HTERT RPE-1 (cell line): ENCODE data around the gene ANO4.

Source experiments
- in situ Hi-C: fragments of 300-500 bp; cut with MboI; formaldehyde crosslinking; loops from 4 replicates; pipeline ENCODE4 v1.14.3; 2020; ENCODE audit warnings: low sequenced_read_pairs

ANO4 gene

DNA sequence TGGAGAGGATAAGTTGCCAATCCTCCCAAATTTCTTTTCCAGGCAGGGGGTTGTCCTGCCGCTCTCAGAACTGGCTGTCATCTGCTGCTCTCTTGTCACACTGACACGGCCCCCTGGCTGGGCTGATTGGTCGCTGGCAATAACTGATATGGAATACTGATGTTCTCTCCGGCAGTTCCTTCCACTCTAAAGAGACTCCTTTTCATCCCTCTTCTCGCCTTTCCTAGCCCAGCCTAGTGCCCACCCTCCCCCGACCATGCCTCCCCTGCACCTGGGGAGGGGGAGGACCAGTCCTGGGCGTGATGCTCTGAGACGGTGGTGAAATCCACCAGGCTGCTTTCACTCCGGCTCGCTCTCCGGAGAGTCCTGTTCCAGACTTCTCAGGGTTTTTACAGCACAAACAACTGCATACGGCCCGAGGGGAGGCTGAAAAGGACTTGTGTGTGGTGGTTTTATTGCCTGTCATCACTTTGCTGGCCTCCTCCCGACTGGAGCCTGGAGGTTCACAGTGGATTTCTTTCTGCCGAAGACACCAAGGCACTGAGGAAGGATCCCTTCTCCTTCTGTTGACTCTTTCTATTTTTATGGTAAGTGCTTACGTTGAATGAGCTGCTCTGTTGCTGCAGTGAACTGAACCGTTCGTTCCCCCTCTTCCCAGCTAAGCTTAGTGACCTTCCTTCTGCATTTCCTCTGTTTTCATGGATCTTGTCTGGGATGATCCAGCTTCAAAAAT is at the start of gene ANO4:
Gene ANO4 (plus strand): TSS at position 336 of the 733 bp plus-strand sequence. CDS start 107,010 bp downstream, outside the sequence.
- in situ Hi-C loops = no loop called here

DNA sequence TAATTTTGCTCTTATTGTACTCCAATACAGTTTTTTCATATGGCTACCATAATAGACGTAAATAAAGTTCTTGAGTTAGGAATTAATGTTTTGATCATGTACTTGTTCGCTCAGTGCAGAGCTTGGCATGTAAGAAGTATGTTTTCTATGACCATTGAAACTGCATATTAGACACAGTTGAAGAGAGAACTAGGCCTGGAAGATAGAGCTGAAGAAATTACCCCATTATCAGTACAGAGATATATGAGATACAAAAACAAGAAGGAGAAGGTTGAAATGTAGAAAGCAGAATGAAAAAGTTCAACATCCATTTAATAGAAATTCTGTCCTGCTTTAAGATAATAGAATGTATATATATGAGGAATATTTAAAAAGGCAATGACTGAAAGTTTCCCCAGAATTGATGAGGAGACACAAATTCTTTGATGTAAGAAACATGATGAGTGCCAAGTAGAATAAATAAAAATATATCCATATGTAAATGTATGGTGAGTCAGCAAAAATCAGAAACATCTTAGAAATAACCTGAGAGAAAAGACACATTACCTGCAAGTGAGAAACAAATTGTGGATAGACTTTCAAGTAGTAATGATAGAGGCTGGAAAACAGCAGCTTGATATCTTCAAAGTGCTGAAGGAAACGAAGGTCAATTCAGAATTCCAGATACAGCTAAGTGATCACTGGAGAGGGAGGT is 49.1 kb upstream of the ANO4 start:
- in situ Hi-C loops = no loop called here

DNA sequence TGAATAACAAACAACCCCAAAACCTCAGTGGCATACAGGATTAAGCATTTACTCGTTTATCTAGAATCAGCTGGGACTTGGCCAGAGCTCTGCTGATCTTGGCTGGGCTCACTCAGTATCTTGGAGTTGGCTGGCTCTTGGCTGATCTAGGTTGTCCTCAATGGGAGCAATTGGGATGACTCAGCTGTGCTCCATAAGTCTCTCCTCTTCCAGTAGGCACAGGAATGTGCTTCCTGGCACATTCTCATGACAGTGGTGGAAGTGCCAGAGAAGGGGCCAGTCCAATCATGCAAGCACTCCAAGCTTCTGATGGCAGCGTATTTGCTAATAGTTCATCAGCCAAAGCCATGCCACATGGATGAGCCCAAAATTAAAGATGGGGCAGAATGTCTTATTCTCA is 41.7 kb upstream of the ANO4 start:
- in situ Hi-C loops = no loop called here

DNA sequence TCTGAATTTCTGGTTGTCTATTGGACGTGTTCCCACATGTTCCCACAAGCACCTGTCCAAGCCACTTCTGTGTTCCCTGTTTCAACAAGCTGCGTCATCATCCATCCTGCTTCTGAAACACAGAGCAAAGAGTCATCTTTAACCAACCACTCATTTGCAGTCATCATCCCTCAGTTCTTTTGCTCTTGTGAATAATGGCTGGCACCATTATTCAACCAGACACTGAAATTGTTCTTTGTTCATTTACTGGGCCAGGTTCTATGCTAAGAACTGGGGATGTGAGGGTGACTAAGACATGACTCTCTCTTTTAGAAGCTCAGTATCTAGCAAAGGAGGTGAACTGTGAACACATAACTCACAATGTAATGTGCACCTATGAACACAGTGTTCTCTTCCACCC is 40.7 kb upstream of the ANO4 start:
- in situ Hi-C loops = no loop called here

DNA sequence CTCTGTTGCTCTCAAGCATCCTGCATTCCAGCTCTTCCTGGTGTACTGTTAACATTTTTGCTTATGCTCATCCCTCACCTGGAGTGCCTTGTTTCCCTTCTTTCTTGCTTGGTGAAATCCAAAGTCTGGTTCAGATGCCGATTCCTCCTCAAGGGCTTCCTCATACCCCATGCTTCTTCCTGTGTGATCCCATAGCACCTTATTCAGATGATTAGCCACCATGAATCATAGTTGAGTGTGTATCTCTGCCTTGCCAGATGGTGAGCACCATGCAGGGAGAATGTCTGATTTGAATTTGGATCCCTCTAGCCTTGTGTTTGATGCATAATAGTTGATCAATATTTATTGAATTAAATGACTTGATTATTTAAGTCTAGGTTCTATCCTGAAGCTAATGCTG is 39.4 kb upstream of the ANO4 start:
- in situ Hi-C loops = no loop called here

DNA sequence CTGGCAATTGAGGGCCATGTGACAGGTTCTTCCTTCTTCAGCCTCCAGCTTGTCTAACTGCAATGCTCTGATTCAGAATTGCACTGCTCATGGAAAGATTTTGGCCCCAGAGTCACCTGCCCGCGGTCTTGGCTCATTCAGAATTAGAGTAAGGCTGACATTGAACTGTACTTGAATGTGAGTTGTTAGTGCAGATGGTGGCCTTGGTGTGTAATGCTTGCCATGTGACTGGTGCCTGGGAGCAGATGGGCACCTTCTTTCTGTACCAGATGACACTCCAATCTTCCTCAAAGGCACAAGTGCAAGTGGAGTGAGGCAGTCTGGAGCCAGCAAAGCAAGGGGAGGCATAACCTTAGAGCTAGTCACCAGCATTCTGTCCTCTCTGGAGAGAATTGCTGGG is 36.5 kb upstream of the ANO4 start:
- in situ Hi-C loops = no loop called here

DNA sequence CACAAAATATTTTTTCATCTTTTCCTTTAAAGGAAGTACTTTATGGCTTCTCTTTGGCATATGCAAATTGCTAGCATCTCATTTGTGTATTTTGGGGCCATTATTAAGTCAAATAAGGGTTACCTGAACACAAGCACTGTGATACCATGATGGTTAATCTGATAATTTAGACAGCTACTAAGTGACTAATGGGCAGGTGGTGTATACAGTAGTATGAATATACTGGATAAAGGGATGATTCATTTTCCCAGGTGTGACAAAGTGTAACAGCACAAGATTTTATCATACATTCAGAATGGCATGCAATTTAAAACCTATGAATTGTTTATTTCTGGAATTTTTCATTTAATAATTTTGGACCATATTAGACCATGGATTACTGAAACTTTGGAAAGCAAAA is 27.2 kb upstream of the ANO4 start:
- in situ Hi-C loops = no loop called here

DNA sequence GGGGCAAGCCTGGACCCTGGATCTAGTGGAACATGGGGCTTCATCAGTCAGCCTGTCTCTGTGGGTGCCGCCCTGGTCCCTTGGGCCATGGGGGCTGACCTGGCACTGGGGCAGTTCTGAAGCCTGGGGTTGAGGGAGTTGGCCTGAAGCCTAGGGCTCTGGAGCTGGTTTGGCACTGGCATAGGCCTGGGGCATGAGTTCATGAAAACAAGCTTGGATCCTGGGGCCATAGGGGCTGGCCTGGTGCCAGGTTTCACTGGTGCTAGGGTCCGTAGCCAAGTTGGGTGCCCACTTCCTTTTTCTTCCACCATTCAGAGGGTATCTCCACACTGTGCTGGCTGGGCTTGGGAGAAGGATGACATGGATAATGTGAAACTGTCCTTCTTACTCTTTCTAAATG is 26.6 kb upstream of the ANO4 start:
- in situ Hi-C loops = no loop called here

DNA sequence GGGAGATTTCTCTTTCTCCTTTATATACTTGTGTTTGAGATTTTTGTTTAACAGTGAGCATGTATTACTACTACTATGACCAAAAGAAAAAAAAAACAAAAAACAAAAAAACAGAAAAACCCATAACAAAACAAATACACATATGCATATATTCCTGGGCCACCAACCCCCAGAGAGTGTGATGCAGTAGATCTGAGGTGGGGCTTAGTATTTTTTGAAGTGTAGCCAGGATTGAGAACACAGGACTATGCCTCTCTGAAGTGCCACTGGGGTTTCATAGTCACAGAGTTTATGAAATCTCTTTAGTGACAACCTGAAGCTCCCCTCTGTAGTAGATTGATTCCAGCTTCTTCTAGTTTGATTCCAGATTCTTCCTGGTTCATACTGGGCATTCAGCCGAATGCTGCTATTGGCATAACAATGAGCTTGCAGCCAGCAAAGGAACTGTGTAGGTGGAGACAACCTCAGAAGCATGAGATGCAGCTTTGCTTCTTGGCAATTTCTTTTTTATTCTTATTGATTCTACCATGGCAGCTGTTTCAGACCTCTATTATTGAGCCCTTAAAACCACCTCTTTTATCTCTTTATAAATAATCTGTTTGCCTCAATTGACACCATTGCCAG is 15.5 kb upstream of the ANO4 start:
- in situ Hi-C loops = no loop called here

DNA sequence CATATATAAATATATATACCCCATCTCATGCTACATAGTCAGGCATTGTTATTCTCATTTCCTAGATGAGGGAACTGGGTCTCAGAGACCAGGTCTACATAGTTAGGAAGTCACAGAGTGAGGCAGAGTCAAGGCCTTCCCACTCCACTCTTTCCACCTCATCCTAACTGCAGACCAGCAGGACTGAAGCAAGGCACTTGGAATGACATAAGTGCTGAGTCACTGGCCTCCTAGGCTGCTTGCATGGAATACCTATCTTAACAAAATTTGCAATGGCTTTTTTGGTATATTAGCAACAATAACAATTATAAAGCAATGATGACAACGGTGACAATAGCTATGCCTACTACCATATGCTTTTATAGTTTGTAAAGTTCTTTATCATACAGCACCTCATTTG is 5.4 kb upstream of the ANO4 start:
- in situ Hi-C loops = no loop called here

DNA sequence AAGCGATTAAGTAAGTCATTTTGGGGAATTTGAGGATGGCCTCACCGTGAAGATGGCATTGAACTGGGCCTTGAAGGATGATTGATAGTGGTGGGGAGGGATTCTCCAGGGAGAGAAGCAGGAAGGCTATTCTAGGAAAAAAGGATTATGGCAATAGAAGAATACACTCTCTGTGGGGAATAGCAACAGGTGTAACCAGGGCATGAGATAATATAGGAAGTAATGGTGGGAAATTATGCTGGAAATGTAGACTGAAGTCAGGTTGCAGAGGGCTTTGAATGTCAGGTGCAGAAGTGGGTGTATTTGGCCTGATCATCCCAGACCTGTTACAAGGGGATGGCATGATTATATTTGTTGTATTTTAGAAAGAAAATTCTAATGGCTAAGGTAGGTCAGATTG is 4.6 kb upstream of the ANO4 start:
- in situ Hi-C loops = no loop called here

DNA sequence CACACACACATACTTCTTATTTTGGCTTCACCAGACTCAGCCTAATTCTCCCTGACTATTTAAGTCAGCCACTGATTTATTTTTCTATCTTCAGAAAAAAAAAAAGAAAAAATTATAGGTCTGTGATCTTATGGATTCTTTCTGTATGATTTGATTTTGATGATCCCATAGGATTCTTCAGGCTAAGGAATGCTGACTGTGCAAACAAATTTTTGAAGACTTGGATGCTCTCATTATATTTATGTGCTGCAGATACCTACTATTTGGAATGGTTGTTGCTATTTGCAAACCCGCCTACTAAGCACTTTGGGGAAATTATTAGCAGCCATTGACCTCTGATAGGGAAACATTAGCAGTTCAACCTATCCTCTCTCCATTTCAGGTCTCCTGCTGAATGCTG is 4.0 kb upstream of the ANO4 start:
- in situ Hi-C loops = no loop called here

DNA sequence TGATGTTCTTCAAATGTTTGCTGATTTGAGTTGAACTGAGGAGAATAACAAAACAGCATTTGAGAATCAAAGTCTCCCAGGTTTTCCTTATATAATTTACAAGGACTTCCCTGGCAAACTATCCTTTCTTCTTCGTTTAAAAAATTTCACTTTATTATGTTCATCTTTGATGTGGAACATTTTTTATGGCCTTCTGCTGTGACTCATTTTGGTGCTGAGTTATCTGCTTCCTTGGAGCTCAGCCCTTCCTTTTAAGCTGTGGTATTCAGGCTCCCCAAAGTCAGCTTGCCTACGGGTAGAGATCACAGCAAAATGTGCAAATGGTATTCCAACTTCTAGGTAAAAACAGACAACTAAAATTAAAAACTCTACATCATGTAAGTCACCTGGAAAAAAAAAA is 1.4 kb upstream of the ANO4 start:
- in situ Hi-C loops = no loop called here

DNA sequence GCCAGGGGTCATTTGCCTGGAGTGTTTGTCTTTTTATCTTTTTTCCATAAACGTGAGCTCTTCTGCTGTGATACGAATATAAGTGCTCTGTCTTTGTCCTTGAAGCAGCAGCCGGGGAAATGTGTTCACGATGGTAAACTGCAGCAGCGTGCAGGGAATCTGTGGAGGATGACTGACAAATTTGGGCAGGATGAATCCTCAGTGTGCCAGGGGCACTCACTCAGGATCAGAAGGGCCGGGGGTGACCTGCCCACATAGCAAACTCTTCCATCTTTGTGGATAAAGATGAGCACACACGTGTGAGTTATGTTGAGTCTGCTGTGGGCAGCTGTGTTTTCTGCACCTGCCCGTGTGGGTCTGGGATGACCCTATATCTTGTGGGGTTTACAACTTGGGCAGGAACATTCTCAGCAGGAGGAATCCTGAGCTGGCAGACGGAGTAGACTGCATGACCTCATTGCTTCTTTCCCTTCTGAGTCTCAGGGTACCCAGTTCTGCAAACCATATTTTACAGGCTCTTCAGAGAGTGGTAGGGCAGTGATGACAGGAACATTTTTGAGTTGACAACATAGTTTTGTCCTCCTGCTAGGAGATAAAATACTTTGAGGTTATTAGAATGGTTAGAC is 711 bp downstream of the ANO4 start:
- in situ Hi-C loops = no loop called here

DNA sequence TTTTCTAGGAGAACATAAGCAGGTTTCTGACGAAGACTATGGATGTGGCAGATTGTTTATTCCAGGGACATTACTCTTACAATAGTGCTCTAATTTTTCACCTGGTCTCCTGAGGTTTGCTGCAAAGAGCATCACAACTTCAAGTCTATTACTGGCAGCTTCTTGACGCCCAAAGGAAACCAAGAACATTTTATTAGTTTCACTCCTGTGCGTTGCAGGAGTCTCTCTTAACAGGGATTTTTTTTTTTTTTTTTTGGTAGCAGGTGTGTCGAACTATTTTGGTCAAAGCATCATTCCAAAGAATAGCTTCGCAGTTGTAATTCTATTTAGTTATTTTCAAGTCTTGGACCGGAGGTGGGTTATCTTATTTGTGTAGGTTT is 1.2 kb downstream of the ANO4 start:
- in situ Hi-C loops = no loop called here

DNA sequence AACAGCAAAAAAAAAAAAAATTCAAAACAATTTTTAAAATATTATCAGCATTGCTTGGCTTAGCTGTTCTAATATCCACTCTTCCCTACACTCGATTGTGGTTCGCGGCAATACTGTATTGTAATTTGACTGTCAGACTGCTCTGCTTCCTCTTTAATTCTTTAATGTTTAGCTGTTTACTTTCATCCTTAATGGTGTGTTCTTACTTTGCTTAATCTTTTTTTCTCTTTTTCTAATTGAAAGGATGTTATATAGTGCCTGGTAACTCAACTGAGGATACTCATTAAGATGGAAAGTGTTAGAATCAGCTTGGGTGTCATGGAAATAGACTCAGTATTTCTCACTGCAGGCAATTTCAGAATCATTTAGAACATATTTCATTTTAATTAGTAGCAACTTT is 2.0 kb downstream of the ANO4 start:
- in situ Hi-C loops = no loop called here

DNA sequence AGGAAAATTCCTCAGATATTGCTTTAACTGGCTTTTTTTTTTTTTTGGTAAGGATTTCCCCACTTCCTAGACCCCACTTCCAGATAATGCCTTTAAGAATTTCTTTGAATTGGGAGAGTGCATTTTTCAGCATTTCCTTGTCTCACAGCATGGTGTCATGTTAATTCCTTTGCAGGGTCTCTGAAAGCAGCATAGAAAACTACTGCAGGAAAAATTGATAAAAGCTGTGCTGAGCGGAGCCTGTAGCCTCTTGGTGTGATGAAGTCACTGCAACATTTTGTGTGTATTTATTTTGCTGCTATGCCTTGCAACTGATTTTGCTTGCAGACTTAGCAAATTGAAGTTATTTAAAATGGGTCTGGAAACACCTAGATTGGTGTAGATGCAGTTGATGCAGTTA is 2.7 kb downstream of the ANO4 start:
- in situ Hi-C loops = no loop called here

DNA sequence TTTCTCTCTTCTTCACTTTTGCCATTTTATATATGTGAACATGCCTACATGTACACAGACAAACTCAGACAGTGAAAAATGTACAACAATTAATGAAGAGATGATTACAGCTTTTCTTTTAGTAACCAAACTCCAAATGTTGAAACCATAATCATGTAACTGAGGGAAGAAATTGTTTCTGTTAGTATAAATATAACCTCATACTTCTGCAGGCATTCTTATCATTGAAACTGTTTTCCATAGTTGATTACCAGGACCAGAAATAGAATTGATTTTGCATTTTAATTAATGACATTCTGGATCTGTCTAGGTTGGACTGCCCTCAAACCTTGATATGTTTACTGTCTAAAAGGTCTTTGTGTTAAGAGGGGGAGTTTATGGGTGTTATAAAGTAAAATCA is 3.2 kb downstream of the ANO4 start:
- in situ Hi-C loops = no loop called here

DNA sequence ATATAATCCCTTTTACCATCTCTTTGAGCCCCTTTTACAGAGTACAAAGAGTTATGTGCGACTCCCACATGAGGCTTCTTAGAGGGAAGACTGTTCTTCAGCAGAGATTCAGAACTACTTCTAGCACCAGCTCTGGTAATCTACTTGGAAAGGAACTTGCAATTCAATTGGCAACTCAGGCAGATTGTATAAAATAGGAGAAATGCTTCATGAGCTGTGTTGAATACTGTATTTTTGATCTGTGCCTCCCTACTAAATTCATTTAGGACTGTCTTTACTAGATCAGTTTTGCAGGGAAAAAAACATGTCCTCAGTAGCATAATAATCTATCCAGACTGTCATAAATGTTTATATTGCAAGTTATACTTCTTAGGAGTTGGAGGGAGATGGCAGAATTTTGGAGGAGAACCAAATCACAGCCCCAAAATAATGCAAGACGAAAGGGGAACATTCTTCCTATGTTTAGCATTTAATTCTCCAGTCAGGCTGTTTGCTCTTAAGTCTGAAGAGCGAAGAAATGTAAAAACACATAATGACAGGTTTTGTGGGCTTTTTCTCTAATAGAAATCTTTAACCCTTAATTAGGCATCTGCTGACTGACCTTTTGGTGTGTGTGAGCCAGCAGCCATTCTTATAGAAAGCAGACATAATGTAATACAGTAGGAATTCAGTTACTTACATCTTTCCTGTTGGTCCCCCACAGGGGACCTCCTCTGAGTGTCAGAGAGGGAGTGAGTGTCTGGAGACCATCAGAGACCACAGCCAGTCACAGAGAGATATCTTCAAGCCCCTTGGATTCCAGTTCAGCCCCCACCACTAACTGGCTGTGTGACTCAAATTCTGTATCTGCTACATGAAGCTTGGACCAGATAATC is 3.9 kb downstream of the ANO4 start:
- in situ Hi-C loops = no loop called here

DNA sequence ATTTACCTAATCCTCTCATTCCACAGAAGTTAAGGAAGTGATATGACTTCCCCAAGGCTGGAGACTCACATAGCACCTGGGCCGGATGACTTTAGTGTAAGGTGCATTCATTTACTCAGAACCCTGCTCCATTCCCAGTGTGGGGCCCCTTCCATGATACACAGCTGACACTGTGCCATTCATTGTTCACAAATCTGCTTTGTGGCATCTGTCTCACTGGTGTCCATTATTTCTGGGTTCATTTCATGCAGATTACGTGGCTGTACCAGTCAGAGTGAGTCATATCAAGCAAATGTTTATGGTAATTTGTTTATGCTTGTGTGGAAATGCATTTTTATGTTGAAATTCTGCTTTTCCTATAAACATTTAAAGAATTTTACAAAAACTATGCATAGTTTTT is 5.2 kb downstream of the ANO4 start:
- in situ Hi-C loops = no loop called here

DNA sequence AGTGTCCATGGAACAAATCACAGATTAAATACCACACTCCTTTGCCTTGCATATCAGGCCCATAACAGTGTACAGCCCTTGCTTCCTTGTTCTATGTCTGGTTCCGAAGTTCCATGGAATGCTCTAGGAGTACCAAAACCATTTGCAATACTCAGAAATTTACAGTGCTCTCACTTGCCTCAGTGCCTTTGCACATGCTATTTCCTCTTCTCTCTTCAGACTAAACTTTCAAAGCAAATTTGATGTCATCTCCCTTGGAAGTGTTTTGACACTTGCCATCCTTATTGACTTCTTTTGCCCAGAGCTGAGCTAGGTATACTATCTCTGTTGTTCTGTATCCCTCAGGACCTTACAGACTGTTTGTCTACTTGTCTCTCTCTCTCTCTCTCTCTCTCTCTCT is 6.1 kb downstream of the ANO4 start:
- in situ Hi-C loops = no loop called here
